T-helper 2 cell treated with Interferon-gamma antibody and Interleukin-4, amounts not matched to agents 5 μg/mL and 100 μg/mL, for 36 hours (primary cell): ENCODE results near the gene REC114.
A peak's percentile ranks its signal among the peaks of the same experiment; 100 is the strongest.
"Not testable (repeated sequence)": the region's sequence is repeated elsewhere in the genome, so short reads cannot be mapped to it uniquely, and the experiment has no call there.

Experiments
- DNase-seq: peaks from one replicate; pipeline ENCODE4 v3.0.0; 2021; ENCODE audit warnings: low spot score
- H3K27ac Mint-ChIP-seq: one replicate; pipeline ENCODE4 v1.8.0; 2021; ENCODE audit warnings: mild to moderate bottlenecking, mixed read lengths
- H3K27me3 Mint-ChIP-seq: one replicate; pipeline ENCODE4 v1.8.0; 2021; ENCODE audit warnings: low read depth, mixed read lengths
- H3K36me3 Mint-ChIP-seq: one replicate; pipeline ENCODE4 v1.8.0; 2021; ENCODE audit warnings: low read depth, mixed read lengths
- H3K4me1 Mint-ChIP-seq: one replicate; pipeline ENCODE4 v1.8.0; 2021; ENCODE audit warnings: low read depth, mixed read lengths
- H3K4me3 Mint-ChIP-seq: one replicate; pipeline ENCODE4 v1.8.0; 2022; ENCODE audit warnings: mild to moderate bottlenecking, moderate library complexity, mixed read lengths
- H3K9me3 Mint-ChIP-seq: one replicate; pipeline ENCODE4 v1.8.0; 2021; ENCODE audit warnings: mixed read lengths

The REC114 gene

DNA sequence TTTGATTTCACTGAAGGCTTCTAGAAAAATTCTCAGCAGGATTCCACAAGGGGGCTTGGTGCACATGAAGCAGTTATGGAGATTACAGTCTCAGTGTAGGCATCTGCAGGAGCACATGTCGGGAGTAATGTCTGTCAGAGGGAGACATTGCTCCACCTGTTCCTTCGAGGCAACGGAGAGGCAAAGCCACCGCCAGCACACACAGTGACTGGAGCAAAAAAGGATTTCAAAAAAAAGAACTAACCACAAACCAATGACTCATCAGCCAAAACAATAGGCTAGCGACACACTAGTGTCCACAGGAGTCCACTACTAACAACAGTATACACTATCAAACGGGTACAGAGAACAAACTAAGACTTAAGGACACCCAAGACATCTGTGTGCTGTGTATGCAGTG, 121.3 kb downstream of the REC114 start:
- Mint-ChIP-seq H3K27ac (no peak overlapping the region), H3K4me3 (no peak overlapping the region), H3K4me1 (peaks cover 8% of the 10 kb centered on the region), H3K36me3 (peaks cover 16% of the 10 kb centered on the region), H3K9me3 (no peaks in the 10 kb centered on the region), H3K27me3 (no peaks in the 10 kb centered on the region)
- DNase-seq, result no peak

DNA sequence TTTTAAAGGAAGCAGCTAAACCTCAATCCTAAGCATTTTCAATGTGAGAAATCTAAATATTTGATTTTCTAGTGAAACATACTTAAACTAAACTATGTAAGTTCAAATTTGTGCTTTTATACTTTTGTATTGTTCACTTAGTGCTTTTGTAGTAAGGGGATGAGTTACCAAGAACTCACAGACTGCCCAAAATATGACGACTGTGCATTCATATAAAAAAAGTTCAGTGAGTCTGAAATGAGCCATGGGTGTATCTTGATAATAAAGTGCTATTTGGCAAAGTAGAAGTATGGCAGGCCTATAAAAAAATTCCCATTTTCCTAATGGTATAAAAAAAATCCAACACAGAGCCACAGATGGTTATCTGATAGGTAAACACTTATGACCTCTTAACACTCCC, 124.1 kb downstream of the REC114 start:
- H3K36me3 Mint-ChIP-seq, result peaks cover 27% of the 10 kb centered on the region
- H3K4me1 Mint-ChIP-seq, result peaks cover 10% of the 10 kb centered on the region
- no peak for DNase-seq
- no peaks in the 10 kb centered on the region for H3K27me3 Mint-ChIP-seq
- no peak overlapping the region for H3K27ac Mint-ChIP-seq
- no peaks in the 10 kb centered on the region for H3K9me3 Mint-ChIP-seq
- H3K4me3 Mint-ChIP-seq, result no peak overlapping the region

DNA sequence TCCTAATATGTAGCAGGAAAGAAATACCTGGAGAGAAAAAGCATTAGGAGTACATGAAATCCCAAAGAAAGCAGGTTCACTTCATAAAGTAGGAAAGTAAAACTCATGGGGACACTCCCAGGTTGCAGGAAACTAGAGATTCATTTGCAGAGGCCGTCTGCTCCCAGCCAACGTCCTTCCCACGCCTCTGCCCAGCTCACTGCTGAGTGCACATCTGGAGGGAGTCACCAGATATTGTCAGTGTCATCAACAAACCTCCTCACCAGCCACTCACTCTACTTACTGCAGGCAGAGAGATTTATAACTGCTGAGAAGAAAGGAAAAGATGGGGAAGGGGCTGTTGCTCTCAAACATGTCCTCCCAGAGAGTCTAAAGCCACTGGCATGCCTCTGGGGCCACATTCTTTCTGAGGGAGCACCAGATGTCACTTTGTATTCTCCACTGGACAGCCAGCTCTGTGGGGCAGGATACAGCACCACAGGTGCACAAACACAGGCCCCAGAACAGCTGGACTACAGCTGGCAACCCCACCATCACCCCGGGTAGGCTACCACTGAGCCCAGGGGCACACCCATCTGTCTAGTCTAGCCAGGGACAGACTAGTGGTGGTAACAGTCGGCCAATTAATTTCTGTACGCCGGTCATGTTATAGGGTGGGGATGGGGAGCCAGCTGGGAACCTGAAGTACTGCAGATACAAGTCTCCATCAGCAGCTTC, 125.8 kb downstream of the REC114 start:
- no peak overlapping the region for H3K27ac Mint-ChIP-seq
- no peak overlapping the region for H3K4me3 Mint-ChIP-seq
- peaks cover 26% of the 10 kb centered on the region for H3K36me3 Mint-ChIP-seq
- DNase-seq, result no peak
- H3K9me3 Mint-ChIP-seq, result no peaks in the 10 kb centered on the region
- peaks cover 10% of the 10 kb centered on the region for H3K4me1 Mint-ChIP-seq
- H3K27me3 Mint-ChIP-seq, result no peaks in the 10 kb centered on the region

DNA sequence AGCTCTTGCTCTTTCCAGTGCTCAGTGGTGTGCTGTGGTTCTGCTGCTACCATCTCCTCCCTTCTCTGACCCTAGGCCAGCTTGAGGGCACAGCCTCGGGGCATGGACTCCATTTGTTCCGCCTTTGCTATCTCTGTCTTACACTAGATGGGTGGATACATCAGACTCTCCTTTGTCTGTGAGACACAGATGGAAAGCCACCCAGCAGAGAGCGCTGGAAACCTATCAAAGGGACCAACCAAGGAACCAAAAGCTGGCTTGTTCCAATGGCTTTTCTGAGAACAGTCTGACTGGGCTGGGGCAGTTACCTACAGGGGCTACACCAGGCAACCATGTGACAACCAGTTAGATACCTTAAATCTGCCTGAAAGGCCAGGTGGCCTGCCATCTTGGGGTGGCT, 126.4 kb downstream of the REC114 start:
- Mint-ChIP-seq H3K4me1 (peaks cover 7% of the 10 kb centered on the region), H3K4me3 (no peak overlapping the region), H3K27me3 (no peaks in the 10 kb centered on the region), H3K36me3 (peaks cover 29% of the 10 kb centered on the region), H3K27ac (no peak overlapping the region), H3K9me3 (no peaks in the 10 kb centered on the region)
- DNase-seq, result no peak

DNA sequence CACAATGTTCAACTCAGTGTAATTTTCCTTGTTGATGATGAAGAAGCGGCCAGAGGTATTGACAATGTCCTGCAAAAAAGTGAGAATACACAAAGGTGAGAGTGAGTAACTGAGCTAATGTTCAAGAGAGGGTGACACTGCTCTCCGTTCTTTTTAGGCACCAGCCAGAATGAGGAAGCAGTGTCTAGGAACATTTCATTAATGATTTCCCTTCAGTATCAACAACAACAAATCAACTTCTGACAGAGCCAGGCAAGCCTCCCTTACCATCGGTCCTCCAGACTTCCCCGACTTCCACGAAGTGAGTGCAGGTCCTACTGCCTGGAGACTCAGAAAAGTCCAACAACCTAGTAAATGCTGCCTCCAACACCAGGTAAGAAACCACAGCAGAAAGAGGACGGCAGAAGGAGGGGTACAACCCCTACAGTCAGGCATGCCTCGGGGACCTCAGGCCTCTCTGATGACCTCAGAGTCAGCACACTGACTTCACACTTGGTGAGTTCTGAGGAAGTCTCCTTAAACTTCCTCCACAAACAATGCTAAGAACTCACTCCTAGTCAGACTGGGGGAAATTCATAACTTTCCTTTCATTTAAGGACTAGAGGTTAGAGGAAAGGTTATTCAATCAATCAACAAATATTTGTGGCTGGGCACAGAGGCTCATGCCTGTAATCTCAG, 127.5 kb downstream of the REC114 start:
- H3K36me3 Mint-ChIP-seq, result peaks cover 29% of the 10 kb centered on the region
- H3K27ac Mint-ChIP-seq, result no peak overlapping the region
- H3K9me3 Mint-ChIP-seq, result no peaks in the 10 kb centered on the region
- no peak overlapping the region for H3K4me3 Mint-ChIP-seq
- peaks cover 5% of the 10 kb centered on the region for H3K4me1 Mint-ChIP-seq
- no peaks in the 10 kb centered on the region for H3K27me3 Mint-ChIP-seq
- DNase-seq, result no peak

- no peaks in the 10 kb centered on the region for H3K9me3 Mint-ChIP-seq
- DNase-seq, result no peak
- peaks cover 28% of the 10 kb centered on the region for H3K36me3 Mint-ChIP-seq
- H3K27ac Mint-ChIP-seq, result no peak overlapping the region
- H3K4me1 Mint-ChIP-seq, result peaks cover 5% of the 10 kb centered on the region
- H3K27me3 Mint-ChIP-seq, result no peaks in the 10 kb centered on the region
- H3K4me3 Mint-ChIP-seq, result no peak overlapping the region
These were observed 128.4 kb downstream of the REC114 start for GRCh38 chr15:73571346-73571745.

- no peaks in the 10 kb centered on the region for H3K27me3 Mint-ChIP-seq
- peaks cover 5% of the 10 kb centered on the region for H3K4me1 Mint-ChIP-seq
- no peaks in the 10 kb centered on the region for H3K9me3 Mint-ChIP-seq
- no peak overlapping the region for H3K27ac Mint-ChIP-seq
- H3K4me3 Mint-ChIP-seq, result no peak overlapping the region
- no peak for DNase-seq
- peaks cover 31% of the 10 kb centered on the region for H3K36me3 Mint-ChIP-seq
These were observed 129.3 kb downstream of the REC114 start for GRCh38 chr15:73572296-73572695.

DNA sequence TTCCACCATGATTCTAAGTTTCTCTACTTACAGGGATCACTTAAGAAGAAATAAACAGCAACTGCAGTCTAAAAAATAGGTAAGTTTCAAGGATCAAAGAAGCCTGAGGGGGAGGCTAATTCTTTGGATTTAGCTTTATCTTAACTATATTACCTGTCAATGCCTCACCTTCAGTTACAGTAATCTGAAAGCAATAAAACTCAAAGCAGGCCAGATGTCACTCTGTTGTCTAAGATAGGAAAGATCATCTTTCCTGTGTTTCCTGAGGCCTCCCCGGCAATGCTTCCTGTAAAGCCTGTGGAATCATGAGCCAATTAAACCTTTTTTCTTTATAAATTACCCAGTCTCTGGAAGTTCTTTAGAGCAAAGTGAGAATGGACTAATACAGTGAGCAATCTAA, 130.1 kb downstream of the REC114 start:
- Mint-ChIP-seq H3K27me3 (no peaks in the 10 kb centered on the region), H3K36me3 (peaks cover 26% of the 10 kb centered on the region), H3K4me1 (peaks cover 7% of the 10 kb centered on the region), H3K4me3 (no peak overlapping the region), H3K27ac (no peak overlapping the region), H3K9me3 (no peaks in the 10 kb centered on the region)
- DNase-seq, result no peak

DNA sequence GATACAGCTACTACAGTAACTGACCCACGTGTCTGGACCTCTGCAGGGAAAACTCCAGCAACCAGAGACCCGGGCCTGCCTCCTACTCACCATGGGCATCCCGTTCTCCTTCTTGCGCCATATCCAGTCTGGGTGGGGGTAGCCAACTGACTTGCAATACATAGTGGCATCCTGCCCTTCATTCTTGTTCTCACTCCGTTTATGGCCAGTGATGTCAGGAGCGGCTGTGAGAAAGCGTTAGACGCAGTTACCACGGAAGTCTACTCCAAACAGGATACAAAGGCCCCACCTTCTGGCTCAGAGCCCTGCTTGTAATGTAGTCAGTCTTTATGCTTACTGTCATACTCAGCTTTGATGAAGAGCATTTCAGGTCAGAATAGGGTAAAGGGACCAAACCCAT, 130.6 kb downstream of the REC114 start:
- Mint-ChIP-seq H3K27ac (no peak overlapping the region), H3K4me3 (no peak overlapping the region), H3K27me3 (no peaks in the 10 kb centered on the region), H3K4me1 (peaks cover 9% of the 10 kb centered on the region), H3K36me3 (peaks cover 26% of the 10 kb centered on the region), H3K9me3 (no peaks in the 10 kb centered on the region)
- no peak for DNase-seq

DNA sequence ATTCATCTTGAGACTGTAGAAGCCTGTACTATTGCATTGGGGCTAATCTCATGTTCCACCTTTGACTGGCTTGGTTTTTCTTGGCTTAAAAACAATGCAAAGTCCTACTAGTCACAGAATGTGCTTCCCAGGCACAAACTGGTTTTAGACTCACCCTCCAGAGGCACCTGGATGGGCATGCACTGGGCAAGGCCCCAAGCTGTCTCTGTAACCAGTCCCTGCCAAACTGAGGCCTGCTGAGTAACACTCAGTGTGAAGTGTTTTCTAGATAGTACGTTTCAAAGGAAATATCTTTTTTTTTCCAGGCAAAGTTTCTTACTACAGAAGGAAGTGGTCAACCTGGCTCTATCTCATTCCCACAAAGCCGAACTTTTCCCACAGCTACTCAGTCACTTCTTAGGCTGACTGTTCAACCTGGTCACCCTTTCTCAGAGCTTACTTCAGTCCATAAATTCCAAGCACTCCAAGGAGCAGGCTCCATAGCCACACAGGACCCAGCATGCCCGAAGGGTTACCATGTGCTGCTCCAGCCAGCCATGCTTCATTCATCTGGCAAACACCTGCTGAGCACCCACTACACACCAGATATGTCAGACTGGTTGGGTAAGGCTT, 132.8 kb downstream of the REC114 start:
- no peak for DNase-seq
- Mint-ChIP-seq H3K36me3 (peaks cover 15% of the 10 kb centered on the region), H3K27ac (peak overlapping the region; percentile 5), H3K4me3 (no peak overlapping the region), H3K4me1 (peaks cover 9% of the 10 kb centered on the region), H3K27me3 (no peaks in the 10 kb centered on the region), H3K9me3 (no peaks in the 10 kb centered on the region)

DNA sequence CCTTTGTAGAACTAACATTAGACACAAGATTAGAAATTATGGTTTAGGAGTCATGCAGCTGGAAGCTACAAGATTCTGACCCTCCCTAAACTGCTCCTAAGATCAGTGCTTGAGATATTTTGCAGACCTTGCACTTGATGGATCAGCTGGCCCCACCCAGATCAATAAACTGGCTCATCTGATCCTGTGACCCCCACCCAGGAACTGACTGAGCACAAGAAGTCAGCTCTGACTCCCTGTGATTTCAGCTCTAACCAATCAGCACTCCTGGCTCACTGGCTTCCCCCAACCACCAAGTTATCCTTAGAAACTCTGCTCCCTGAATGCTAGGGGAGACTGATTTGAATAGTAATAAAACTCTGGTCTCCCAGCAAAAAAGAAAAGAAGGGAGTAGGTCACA, 134.6 kb downstream of the REC114 start:
- not testable (repeated sequence) for H3K9me3 Mint-ChIP-seq, DNase-seq, H3K27me3 Mint-ChIP-seq, H3K27ac Mint-ChIP-seq, H3K4me3 Mint-ChIP-seq, H3K4me1 Mint-ChIP-seq
- peaks cover 10% of the 10 kb centered on the region for H3K36me3 Mint-ChIP-seq

DNA sequence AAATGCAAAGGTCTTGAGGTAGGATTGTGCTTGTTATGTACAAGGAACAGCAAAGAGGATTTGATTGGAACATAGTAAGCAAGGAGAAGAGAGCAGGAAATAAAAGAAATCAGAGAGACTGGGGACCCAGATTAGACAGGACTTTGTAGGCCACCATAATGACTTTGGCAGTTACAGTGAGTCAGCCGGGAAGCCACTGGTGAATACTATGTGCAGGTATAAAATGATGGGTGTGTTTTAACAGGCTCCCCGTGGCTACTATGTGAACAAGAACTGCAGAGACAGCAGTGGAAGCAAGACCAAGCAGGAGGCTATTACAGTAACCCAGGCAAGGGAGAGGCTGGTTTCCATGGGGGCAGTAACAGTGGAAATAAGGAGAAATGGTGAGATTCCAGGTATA, 135.1 kb downstream of the REC114 start:
- no peak for DNase-seq
- Mint-ChIP-seq H3K27me3 (no peaks in the 10 kb centered on the region), H3K36me3 (peaks cover 14% of the 10 kb centered on the region), H3K4me3 (no peak overlapping the region), H3K9me3 (no peaks in the 10 kb centered on the region), H3K4me1 (peaks cover 6% of the 10 kb centered on the region), H3K27ac (no peak overlapping the region)

- Mint-ChIP-seq H3K4me1 (peaks cover 27% of the 10 kb centered on the region), H3K9me3 (no peaks in the 10 kb centered on the region), H3K27me3 (no peaks in the 10 kb centered on the region), H3K36me3 (peaks cover 13% of the 10 kb centered on the region), H3K27ac (no peak overlapping the region), H3K4me3 (no peak overlapping the region)
- DNase-seq, result no peak
These were observed 140.0 kb downstream of the REC114 start for GRCh38 chr15:73582851-73583379.

GRCh38 chr15:73583544-73583943, 140.6 kb downstream of the REC114 start:
- Mint-ChIP-seq H3K4me1 (peaks cover 23% of the 10 kb centered on the region), H3K27me3 (no peaks in the 10 kb centered on the region), H3K4me3 (no peak overlapping the region), H3K27ac (no peak overlapping the region), H3K9me3 (no peaks in the 10 kb centered on the region), H3K36me3 (peaks cover 16% of the 10 kb centered on the region)
- no peak for DNase-seq
